ENCODE results near the gene CUX1.
"Not testable (repeated sequence)": the region's sequence is repeated elsewhere in the genome, so short reads cannot be mapped to it uniquely, and the experiment has no call there.

The CUX1 gene

GRCh38 chr7:102215256-102215655 lies 397.8 kb downstream of the CUX1 start:
- DNase-seq (ENCODE audit: low read depth), result no peak

- DNase-seq (ENCODE audit: low read depth), result no peak
These were observed 398.3 kb downstream of the CUX1 start for GRCh38 chr7:102215711-102216110.

DNA sequence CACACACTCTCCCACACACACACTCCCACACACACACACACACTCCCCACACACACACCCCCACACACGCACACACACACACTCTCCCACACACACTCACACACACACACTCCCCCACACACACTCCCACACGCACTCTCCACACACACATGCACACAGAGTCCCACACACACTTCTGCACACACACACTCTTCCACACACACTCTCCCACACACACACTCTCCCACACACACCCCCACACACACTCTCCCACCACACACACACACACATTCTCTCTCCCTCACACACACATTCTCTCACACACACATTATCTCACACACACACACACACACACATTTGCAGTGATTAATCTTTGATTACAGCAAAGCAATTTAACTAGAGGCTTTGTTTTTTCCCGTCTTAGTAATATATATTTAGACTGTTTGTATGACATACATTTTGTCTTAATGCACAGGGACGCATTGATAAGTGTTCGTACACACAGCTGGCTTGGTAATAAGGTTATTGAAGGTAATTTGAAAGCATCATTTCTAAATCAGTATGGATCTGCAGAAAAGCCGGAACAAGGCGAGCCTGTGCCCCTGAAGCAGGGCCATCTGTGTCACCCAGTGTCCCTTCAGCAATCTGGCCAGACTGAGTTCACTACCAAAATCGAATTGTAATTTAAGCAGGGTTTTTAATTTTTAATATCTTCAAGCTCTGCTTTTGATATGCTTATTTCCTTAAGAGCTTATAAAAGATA lies 399.3 kb downstream of the CUX1 start:
- DNase-seq (ENCODE audit: low read depth), result no peak

GRCh38 chr7:102220229-102220850 lies 402.9 kb downstream of the CUX1 start:
- no peak for DNase-seq (ENCODE audit: low read depth)

DNA sequence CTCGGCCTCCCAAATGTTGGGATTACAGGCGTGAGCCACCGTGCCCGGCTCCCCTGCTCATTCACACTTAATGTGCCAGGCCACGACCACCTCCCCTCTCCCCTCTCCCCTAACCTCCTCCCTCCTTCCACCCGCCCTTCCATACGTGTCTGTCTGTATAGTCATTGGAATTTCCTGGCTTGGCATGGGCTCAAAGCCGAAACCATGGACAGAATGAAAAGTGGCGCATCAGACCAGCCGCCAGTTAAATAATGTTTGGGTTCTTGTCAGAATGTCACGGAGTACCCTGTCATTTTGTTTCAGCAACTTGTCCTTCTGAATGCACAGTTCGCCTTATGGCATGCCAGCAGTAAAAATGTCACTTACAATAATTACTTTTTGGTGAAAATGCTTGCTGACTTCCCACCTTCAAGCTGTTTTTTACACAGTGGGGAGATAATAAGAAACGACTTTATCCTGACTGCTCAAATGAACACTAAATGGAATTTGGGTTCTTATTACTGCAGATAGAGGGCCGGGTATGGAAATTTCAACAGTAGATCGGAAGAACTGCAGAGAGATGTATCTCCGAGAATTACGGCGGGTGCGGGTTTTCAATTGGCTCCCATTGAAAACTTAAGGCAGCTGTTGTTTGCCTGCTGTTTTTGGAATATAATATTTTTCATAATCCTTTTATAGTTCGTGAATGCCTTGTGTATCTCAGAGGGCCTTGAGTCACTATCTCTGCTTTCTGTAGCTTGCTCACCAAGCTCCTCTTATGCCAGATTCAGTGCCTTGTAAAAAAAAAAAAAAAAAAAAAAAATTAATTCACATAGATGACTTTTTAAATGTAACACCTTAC lies 403.8 kb downstream of the CUX1 start:
- peak; percentile 82 for DNase-seq (ENCODE audit: low read depth)

DNA sequence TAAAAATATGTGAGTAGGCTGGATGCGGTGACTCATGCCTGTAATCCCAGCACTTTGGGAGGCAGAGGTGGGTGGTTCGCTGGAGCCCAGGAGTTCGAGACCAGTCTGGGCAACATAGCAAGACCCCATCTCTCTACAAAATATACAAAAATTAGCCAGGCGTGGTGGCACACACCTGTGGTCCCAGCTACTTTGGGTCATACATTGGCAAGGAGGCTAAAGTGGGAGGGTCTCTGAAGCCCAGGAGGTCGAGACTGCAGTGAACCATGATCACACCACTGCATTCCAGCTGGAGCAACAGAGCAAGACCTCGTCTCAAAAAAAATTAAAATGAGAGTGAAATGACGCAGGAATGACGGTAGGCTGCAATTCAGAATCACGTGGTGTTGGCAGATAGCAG lies 404.5 kb downstream of the CUX1 start:
- DNase-seq (ENCODE audit: low read depth), result no peak

- peak; percentile 72 for DNase-seq (ENCODE audit: low read depth)
These were observed 405.0 kb downstream of the CUX1 start for GRCh38 chr7:102222445-102222844.

GRCh38 chr7:102223184-102223583 lies 405.8 kb downstream of the CUX1 start:
- DNase-seq (ENCODE audit: low read depth), result no peak

DNA sequence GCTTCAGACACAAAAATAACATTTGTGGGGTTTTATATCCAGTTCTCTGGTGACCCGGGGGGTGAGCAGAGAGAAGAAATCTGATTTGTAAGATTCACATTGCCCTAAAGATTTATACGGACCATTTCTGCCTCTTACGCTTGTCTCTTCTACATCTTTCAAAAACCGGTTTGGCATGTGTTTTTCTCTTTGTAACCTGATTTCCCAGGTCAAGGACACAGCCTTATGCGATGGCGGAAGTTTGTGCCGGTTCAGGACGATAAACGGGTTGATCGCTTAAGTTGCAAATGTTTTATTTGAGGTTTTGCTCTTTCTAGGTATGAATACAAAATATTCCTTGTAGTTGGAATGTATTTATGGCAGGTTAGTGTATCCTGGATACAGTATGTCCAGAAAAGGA lies 407.6 kb downstream of the CUX1 start:
- no peak for DNase-seq (ENCODE audit: low read depth)

DNA sequence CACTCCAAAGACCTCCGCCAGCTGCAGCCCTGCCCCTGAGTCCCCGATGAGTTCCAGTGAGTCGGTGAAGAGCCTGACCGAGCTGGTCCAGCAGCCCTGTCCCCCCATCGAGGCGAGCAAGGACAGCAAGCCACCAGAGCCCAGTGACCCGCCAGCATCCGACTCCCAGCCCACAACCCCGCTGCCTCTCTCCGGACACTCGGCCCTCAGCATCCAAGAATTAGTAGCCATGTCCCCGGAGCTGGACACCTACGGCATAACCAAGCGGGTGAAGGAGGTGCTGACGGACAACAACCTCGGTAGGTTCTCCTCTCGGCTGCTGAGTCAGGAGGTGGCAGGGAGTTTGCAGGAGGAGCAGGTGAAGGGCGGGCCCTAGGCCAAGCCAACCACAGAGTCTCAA lies 409.9 kb downstream of the CUX1 start:
- no peak for DNase-seq (ENCODE audit: low read depth)

- DNase-seq (ENCODE audit: low read depth), result no peak
These were observed 411.5 kb downstream of the CUX1 start for GRCh38 chr7:102228935-102229334.

- not testable (repeated sequence) for DNase-seq (ENCODE audit: low read depth)
These were observed 412.7 kb downstream of the CUX1 start for GRCh38 chr7:102230162-102230561.

GRCh38 chr7:102230593-102230992 lies 413.2 kb downstream of the CUX1 start:
- DNase-seq (ENCODE audit: low read depth), result peak; percentile 50

GRCh38 chr7:102232611-102233286 lies 415.3 kb downstream of the CUX1 start:
- DNase-seq (ENCODE audit: low read depth), result no peak

DNA sequence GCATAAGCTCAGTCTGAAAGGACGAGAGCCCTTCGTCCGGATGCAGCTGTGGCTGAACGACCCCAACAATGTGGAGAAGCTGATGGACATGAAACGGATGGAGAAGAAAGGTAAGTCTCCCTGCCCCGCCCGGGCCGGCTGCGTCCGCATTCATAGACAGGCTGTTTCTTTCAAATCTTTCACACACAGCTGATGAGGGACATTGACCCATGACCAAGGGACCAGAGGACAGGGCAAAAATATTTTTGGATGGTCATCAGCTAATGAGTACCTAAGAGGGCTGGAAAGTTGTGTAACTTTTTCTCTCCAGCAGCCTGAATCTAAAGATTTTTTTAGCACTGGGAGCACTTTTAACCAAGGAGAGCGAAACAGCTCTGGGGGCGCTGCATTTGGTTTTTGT lies 416.7 kb downstream of the CUX1 start:
- DNase-seq (ENCODE audit: low read depth), result no peak

DNA sequence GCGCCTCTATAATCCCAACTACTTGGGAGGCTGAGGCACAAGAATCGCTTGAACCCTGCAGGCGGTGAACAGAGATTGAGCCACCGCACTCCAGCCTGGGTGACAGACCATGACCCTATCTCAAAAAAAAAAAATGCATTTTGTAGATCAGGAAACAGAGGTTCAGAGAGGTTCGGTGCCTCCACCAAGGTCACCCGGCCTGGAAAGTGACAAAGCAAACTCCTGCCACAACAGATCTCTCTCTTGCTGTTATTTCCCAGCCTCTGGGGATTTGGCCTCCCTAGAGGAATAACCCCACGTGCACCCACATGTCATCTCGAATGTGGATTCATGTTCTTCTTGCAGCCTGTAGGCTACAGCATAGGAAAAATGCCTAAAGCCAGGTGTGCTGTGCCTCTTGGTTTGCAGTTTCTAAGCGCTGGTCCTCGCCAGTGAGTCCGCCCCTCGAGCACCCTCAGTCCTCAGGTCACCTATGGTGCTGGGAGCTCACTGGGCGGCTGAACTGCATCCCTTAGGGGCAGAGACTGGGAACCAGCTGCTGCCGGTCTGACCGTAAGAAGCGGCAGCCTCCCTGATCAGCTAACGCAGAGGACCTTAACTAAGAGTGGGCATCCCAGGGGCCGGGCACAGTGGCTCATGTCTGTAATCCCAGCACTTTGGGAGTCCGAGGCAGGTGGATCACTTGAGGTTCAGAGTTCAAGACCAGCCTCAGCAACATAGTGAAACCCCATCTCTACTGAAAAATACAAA lies 417.6 kb downstream of the CUX1 start:
- DNase-seq (ENCODE audit: low read depth), result no peak

GRCh38 chr7:102236102-102236501 lies 418.7 kb downstream of the CUX1 start:
- DNase-seq (ENCODE audit: low read depth), result no peak

- peak; percentile 74 for DNase-seq (ENCODE audit: low read depth)
These were observed 419.3 kb downstream of the CUX1 start for GRCh38 chr7:102236592-102237287.

GRCh38 chr7:102239206-102239820 lies 421.9 kb downstream of the CUX1 start:
- DNase-seq (ENCODE audit: low read depth), result no peak

GRCh38 chr7:102241431-102241830 lies 424.0 kb downstream of the CUX1 start:
- DNase-seq (ENCODE audit: low read depth), result no peak

- DNase-seq (ENCODE audit: low read depth), result no peak
These were observed 427.2 kb downstream of the CUX1 start for GRCh38 chr7:102244601-102245000.
